Activated CD4-positive, alpha-beta T cell treated with anti-CD3 and anti-CD28 coated beads, Interleukin-2, Interleukin-6, amounts not matched to agents 100 ng/mL and 50 ng/mL, durations not matched to agents 16 hours and 8 hours (primary cell): ENCODE data around the gene DISP2.
A peak's percentile ranks its signal among the peaks of the same experiment; 100 is the strongest.

ENCODE experiments used
- DNase-seq: peaks from one replicate; pipeline ENCODE4 v3.0.0-alpha.2; 2020

The DISP2 gene

GRCh38 chr15:40357723-40358470 lies at the start of gene DISP2:
DISP2 (plus strand) TSS chr15:40358219; CDS start chr15:40358322, 103 bp downstream.
- DNase-seq, result peak; percentile 92

- DNase-seq, result no peak
Observed at GRCh38 chr15:40309344-40309862, 48.6 kb upstream of the DISP2 start.

GRCh38 chr15:40310001-40310959 lies 47.7 kb upstream of the DISP2 start:
- peak; percentile 73 for DNase-seq

- DNase-seq, result no peak
Observed at GRCh38 chr15:40310993-40311392, 47.0 kb upstream of the DISP2 start.

GRCh38 chr15:40312370-40313158 lies 45.5 kb upstream of the DISP2 start:
- DNase-seq, result no peak

GRCh38 chr15:40313531-40314398 lies 44.3 kb upstream of the DISP2 start:
- DNase-seq, result no peak

- DNase-seq, result no peak
Observed at GRCh38 chr15:40314723-40315276, 43.2 kb upstream of the DISP2 start.

- no peak for DNase-seq
Observed at GRCh38 chr15:40316931-40317330, 41.1 kb upstream of the DISP2 start.

GRCh38 chr15:40317580-40317979 lies 40.4 kb upstream of the DISP2 start:
- no peak for DNase-seq

GRCh38 chr15:40320409-40320808 lies 37.6 kb upstream of the DISP2 start:
- DNase-seq, result no peak

GRCh38 chr15:40320931-40321371 lies 37.1 kb upstream of the DISP2 start:
- DNase-seq, result peak; percentile 80

- no peak for DNase-seq
Observed at GRCh38 chr15:40322531-40323238, 35.3 kb upstream of the DISP2 start.

- peak; percentile 91 for DNase-seq
Observed at GRCh38 chr15:40323239-40323952, 34.6 kb upstream of the DISP2 start, which contains the start of gene INAFM2. INAFM2 (plus strand) TSS chr15:40323692; CDS start chr15:40324056, 364 bp downstream.

GRCh38 chr15:40323953-40324937 lies 33.8 kb upstream of the DISP2 start:
- DNase-seq, result peak; percentile 18

GRCh38 chr15:40325188-40325587 lies 32.8 kb upstream of the DISP2 start:
- no peak for DNase-seq

GRCh38 chr15:40325700-40326099 lies 32.3 kb upstream of the DISP2 start:
- no peak for DNase-seq

- no peak for DNase-seq
Observed at GRCh38 chr15:40327457-40327856, 30.6 kb upstream of the DISP2 start.

- no peak for DNase-seq
Observed at GRCh38 chr15:40328176-40328575, 29.8 kb upstream of the DISP2 start.

- no peak for DNase-seq
Observed at GRCh38 chr15:40328751-40329150, 29.3 kb upstream of the DISP2 start.
